IPS DF 4.7 (cell line): Measurements from ENCODE around the gene EIF6.
"Not testable (repeated sequence)": the region's sequence is repeated elsewhere in the genome, so short reads cannot be mapped to it uniquely, and the experiment has no call there.

Source experiments
- DNase-seq: peaks from one replicate; pipeline ENCODE4 v3.0.0-alpha.2; 2013; ENCODE audit warnings: low spot score; ENCODE audit errors: extremely low read depth

EIF6 gene

DNA sequence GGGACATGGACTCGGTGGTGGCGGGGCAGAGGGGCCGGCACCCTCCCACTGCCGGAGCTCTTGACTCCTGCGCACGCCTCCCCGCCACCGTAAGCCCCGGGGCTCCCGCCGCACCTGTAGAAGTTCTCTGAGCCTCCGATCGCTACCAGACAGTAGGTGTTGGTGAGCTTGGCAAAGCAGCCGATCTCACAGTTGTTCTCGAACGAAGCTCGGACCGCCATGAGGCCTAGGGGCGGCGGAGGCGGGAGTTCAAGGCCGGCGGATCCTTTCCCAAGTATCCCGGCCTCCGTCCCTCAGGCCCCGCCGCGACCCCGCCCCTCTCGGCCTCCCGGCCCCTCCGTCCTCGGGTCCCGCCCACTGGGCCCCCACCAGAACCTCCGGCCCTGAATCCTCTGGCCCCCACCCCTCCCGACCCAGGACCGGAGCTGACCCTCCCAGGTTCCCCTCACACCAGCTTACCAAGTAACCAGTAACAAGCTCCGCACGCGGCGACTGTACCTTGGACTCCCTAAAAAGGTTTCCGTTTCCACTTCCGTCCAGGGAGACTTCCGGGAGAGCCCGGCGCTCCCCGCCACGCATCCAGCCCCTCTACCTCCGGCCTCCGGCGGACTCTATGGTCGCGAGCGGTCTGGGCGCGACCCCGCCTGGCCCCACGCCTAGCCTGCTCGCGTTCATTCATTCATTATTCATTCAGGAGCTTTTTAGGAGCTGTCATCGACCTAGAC, at the start of gene EIF6:
Gene EIF6 (minus strand): TSS at position 506 of the 725 bp plus-strand sequence. CDS start 285 bp downstream, at position 221.
- peak; percentile 75 for DNase-seq

DNA sequence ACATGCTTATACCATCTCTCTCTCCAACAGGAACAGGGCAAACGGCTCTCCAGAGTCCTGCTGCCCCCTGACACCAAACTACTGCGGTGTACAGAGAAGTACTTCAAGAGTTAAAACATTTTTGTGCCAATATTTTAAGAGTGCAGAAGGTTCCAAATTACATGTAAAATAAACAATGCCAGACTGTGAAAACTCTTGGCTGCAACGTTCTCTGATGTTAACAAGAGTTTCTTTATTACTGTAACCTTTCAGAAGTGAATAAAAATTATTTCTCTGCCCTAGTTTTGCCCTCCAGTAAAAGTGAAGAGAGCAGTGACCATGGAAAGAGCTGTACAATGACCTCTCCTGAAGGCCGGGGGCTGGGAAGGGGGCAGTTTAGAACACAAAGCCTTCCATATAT, 49.0 kb upstream of the EIF6 start:
- no peak for DNase-seq

DNA sequence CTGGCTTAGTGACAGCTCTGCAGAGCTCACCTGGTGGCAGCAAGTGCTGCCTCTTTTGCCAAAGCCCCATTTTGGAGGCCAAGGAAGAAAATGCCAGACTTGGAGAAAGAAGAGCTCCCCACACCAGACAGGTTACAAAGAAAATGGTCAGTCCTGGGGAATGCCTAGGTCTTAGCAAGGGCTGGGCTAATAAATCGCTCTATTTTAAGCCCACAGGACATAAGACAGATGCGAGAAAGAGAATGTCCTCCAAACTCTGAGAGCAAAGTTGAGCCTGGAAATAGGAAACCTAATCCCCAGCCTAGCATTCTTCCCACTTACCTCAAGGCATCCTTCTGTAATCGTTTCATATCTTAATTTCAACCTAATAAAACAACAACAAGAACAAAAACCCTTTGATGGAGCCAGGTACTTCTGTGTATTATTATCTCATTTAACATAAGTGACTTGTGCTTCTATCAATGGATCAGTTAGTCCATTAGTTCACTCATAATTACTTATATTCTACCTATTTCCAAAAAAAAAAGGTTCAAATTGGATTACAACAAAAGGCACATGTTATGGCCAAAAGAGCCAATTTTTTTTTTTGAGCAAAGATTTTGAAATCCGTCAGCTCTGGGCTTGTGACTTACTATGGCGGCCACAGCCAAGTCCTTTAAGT, 48.1 kb upstream of the EIF6 start:
- no peak for DNase-seq

DNA sequence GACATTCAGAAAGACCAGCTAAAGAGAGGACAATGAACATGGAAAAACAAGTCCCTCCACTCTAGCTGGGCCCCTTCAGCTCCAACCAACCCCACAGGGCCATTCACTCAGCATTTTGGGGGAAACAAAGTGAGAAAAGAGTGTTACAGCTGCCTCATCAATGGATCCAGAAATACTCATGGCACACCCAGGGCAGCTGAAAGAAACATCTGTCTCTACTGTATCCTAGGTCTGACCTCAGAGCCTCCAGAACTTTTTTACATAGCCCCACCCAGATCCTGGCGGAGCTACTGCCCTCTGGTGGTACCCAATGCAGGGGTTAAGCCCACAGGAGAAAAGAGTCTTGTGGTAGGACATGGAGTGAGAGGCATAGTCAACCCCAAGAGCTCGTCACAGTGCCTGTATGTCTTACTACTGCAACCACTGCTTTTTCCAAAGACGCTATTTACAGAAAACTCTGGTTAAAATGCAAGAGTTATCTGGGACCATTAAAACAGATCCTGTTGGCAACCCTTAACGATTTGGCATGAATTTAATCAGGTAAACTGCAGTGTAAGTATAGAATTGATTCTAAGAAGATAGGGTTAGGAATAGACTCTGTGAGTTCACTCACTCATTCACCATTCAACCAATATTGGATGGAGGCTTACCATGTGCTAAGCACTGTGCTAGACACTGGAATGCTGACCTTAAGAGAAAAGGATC, 45.0 kb upstream of the EIF6 start:
- peak; percentile 56 for DNase-seq

DNA sequence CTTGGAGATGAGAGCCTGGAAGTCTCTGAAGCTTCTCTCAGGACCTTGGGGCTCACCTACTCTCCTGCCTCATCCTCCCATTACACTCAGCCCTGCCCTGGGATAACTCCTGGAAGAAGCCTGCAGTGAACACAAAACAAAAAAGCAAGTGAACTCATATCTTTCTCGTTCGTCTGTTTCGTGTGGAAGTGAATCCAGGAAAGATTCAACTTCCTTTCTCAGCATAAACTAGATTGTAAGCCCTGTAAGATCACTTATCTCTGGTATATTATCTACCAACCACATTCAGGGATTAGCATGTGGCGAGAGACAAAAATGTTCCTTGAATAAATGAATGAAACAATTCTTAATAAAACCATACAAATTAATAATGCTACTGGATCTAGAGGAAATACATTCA, 44.1 kb upstream of the EIF6 start:
- DNase-seq, result no peak

DNA sequence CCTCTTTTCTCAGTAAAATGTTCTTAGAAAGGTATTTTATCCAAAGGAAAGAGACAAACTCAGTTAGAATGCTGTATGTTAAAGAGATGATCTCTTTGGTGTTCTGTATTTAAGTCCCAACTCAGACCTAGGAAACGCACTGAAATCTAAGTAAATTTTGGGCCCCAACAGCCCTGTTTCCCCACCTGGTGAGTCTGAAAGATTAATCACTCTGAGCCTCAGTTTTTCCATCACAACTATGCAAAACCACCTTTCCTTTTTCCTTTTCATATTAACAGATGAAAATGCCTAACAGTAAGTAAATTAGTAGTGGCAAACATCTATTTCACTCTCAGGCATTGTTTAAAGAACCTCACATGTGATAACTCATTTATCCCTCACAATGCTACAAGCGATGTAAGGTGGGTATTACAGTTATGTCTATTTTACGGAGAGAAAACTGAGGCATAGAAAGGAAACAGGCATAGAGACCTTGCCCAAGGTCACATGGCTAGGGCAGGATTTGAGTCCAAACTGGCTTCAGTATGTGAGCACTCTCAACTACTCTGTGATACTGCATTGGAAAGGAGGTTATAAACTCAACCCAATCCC, 43.6 kb upstream of the EIF6 start:
- DNase-seq, result no peak

DNA sequence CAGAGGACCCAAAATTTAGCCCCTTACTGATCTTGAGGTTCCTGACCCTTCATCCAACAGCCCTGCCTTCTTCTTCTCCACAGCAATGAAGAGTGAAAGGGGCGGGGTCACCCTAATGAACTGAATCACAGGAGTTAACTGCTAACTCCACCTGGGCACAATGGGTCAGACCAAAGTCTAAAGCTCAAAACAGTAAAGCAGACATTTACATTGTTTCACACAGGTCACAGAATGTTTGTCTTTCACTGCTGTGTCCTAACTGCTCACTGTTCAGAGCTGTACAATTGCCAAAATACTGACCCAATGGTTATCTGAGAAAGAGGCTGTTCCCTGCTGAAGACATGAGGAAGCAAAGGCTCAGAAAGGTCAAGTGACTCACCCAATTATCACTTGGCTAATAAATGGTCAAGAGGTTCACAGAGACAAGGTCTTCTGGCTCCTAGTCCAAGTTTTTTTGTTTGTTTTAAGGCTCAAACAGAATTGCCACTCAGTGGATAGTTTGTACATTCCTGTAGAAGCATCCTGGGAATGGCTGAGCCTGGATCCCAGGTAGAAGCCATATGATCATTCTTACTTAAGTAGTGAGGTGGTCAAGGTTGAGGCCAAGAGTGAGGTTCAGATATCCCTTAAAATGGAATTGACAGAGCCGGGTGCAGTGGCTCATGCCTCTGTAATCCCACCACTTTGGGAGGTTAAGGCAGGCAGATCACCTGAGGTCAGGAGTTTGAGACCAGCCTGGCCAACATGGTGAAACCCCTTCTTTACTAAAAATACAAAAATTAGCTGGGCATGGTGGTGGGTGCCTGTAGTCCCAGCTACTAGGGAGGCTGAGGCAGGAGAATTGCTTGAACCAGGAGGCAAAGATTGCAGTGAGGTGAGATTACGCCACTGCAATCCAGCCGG, 42.8 kb upstream of the EIF6 start:
- DNase-seq, result no peak

DNA sequence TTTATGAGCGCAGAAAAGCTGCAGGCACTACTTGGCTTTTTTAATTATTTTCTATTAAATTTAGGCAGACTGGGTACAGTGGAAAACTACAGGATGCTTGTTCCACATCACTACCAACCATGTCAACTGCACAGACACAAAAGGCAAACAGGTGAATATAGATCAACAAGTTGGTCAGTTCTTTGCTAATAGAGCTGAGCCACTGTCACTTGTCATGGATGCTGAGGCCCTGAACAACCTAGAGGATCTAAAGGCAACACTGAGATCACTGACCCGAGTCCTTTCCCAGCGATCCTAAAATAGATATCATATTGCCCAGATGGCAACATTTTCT, 42.1 kb upstream of the EIF6 start:
- no peak for DNase-seq

DNA sequence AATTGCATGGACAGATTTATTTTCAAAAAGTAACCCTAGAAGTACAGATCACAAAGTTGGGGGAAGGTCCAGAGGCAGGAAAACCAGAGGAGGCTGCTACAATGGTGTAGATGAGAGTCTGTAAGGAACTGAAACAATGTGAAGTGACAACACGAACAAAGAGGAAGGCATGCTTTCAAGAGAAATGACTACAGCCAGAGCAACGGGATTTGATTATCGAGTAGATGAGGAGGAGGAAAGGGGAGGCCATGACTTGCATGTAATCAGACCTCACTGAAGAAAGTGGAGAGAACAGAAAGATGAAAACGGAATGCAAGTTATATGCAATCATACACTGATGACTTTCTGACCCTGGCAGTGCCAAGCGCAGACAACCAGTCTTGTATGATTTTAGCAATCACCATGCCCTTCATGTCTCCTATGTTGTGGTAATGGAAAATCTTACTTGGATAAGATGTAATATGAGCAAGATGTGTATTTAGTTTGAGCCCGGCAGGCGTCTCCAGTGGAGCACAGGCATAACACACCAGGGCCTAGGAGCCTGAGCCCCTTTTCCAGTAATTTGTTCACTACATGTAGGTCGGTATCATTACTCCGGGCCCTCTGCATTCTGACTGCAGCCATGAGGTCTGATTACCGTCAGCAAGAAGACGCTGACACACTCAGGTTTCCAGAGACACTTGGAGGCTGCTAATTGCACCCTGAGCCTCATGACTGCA, 41.6 kb upstream of the EIF6 start:
- no peak for DNase-seq

DNA sequence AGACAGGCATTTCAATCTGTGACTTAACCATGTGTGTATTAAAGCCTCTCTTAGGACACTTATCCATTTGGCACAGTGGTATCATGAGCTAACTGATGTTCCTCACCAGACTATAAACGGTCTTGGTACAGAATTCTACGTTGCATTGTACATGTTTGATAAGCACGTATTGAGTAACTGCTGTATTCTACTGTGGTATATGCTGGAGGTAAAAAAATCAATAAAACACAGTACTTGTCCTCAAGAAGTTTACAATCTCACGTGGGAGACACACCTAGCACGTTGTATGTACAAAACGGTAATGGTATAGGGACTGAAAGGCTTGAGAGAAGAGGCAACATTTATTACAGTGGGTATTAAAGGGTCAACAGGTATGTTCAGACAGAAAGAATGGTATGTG, 40.8 kb upstream of the EIF6 start:
- no peak for DNase-seq

DNA sequence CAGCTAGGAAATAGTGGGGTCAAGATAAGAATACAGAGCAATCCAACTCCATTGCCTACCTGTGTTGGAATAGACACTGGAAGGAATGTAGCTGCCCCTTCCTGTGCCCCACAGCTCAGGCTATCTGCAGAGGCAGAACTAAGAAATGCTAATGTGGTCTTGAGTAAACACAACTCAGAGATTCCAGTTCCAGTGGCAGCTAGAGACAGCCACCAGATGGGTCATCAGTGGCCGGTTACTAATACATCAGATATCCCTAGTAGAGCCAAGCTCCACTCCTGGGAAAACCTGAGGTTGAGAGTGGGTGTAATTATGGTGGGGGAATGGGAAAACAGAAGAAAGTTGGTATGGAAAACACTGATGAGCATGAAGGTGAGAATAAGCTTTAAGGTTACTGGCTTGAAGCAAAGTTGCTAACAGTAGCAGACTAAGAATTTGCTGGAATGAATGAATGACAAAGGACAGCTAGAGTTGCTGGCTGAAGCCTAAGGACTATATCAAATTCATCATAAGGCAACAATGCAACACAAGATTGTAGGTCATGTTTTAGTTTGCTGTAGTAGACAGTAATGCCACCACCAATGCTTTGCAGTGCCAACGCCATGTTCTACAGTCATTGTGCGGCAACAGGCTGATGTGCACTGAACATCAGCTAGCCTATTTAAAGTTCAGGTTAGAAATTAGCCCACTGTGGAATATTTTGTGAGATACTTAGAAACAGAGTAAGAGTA, 36.0 kb upstream of the EIF6 start:
- DNase-seq, result no peak

DNA sequence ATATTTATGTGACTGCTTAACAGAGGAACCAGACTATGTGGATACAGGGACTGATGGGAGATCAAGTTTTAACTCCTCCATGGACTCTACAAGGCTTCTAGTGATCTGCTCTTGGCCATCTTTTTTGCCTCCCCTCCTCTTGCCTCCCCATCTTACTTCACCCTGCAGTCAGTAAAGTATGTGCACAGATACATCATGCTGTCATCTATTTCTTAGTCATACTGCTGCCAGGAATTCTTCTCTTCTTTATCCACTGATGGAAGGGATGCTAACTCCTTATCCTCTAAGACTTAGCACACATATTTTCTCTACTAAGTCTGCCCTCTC, 35.3 kb upstream of the EIF6 start:
- no peak for DNase-seq

DNA sequence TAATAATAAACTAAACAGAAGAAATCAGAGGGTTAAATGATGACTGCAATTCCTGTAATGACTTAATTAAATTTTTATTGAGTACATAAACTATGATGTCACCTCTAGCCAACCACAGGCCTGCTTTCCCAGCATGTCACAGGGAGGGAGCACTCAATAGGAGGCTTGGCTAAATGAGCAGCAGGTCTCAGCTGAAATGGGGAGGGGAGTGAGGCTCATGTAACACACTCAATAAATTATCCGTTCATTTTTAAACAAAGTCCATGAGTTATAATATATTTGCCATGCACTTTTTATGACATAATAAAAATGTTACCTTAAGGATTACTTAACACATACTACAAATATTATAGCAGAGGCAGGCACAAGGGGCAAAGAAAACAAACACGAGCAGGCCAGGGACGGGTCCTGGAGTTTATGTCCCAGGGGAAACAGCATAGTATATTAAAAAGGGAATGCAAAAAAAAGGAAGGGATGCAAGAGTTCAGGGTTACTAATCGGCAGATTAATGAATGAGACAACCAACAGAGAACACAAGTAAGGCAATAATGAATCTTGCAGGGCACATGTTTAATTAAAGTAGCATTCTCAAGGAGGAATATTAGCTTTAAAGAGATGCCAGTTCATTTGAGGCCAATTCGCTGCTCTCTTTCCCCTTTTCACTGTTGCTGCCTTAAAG, 34.8 kb upstream of the EIF6 start:
- no peak for DNase-seq

DNA sequence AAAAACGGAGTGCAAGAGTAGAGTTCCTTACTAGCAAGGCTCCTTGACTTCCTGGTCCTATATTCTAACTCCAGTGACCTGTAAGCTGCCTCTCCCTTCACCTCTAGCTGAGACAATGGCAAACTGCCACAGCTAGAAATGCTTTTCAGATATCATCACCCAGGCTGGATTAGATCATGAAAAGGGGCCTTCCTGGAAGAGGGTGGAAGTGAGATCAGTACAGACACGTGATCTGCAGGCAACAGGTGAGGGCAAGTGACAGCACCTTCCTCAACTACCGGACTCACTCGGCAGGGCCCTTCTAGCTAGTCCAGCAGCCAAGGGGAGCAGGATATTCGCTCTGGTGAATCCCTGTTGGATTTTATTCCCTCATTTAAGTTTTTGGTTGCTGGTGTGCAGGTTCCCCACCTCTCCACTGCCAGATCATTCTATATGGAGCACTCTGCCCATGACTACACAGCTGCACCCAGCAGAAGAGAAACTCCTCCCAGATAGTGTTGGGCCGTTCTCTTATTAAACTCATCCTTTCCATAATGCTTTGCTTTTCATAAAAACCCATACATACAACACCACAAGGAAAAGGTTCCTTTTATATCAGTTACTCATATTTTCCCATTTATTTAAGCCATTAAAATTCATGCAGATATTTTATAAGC, 34.1 kb upstream of the EIF6 start:
- no peak for DNase-seq

DNA sequence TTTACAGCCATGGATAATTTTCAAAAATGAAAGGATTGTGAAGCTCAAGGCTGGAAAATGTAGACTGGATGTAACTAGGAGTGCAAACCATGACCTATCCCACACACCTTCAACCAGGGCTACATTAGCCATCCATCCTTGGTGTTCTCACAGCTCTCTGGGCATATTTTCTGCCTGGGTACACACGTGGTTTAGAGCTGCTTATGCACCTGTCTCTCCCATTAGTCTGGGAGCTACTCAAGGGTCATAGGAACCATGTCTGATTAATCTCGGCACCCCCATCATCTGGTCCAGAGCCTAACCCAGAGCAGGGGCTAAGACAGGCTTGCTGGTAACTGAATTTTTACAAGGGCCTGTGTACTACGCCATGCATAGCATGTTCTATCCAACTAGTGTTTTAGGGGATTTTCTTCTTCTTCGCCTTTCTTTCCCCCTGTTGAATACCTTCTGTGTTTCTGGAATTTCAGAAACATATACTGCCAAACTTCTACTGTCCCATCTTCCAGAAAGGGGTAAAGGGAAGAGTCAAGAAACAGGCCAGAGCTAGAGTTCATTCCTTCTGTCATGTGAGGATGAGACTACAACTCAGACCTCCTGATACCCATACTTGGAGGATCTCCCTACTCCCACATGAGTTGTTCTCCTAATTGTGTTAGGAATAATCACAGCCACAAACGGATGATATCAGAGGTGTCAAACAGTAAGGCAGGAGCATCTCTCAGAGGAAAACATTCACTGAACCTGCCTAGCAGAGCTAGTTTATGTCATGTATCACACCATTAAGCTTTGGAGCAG, 33.0 kb upstream of the EIF6 start:
- DNase-seq, result no peak

DNA sequence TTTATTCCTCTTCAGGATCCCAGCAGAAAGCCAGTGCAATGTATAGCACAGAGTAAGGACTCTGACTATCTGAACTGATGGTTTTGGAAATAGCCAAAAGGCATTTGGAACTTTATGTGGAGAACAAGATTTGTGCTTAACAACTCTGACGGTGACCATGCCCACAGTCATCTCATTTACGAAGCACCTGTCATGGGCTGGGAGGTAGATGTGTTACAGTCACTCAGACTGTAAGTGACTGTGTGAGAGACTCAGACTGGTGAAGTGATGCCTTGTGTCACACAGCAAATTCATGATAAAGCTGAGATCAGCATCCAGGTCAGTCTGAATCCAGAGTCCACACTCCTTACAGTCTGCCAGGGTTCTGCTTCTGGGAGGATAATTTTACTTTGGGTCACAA, 31.5 kb upstream of the EIF6 start:
- no peak for DNase-seq

DNA sequence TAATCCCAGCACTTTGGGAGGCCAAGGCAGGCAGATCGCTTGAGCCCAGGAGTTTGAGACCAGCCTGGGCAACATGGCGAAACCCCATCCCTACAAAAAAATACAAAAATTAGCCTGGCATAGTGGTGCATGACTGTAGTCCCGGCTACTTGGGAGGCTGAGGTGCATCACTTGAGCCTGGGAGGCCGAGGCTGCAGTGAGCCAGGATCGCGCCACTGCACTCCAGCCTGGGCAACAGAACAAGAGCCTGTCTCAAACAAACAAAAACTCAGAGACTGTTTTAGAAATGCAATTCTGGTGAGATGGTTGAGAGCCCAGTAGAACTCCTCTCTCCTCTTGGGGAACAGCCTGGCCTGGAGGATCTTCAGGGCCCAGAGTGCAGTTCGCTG, 31.1 kb upstream of the EIF6 start:
- DNase-seq, result not testable (repeated sequence)
